K562 (cell line): Measurements from ENCODE around the gene DAGLA. TPM values are rescaled to one million over a fixed set of nuclear protein-coding genes. Genes with fewer than 3 reads are reported as not detected.

Source experiments
- CEBPB ChIP-seq: fragments of 450-650 bp; IDR thresholded peaks from 2 replicates; pipeline ENCODE4 v1.6.1; 2016; ENCODE audit warnings: missing genetic modification characterization, missing compliant biosample characterization
- FOXA1 ChIP-seq: fragments of 450-650 bp; IDR thresholded peaks from 2 replicates; pipeline ENCODE4 v1.6.1; 2016; ENCODE audit warnings: mild to moderate bottlenecking, borderline replicate concordance
- HNRNPH1 ChIP-seq: fragments of 200-400 bp; formaldehyde crosslinking; optimal IDR thresholded peaks from 2 replicates; pipeline ENCODE3; 2017; ENCODE audit warnings: low read depth, mild to moderate bottlenecking, low read length, moderate library complexity
- L3MBTL2 ChIP-seq: fragments of 450-650 bp; IDR thresholded peaks from 2 replicates; pipeline ENCODE4 v1.6.1; 2016; ENCODE audit warnings: mild to moderate bottlenecking, moderate library complexity
- NR2F6 ChIP-seq: fragments of 450-650 bp; formaldehyde crosslinking; IDR thresholded peaks from 2 replicates; pipeline ENCODE4 v1.4.0; 2020; ENCODE audit warnings: mild to moderate bottlenecking
- STAT6 ChIP-seq: sonication (generic); formaldehyde crosslinking; IDR thresholded peaks from 2 replicates; pipeline ENCODE4 v1.8.1; 2023; ENCODE audit warnings: mild to moderate bottlenecking, missing genetic modification reagents
- USF2 ChIP-seq: sonication (generic); formaldehyde crosslinking; IDR thresholded peaks from 2 replicates; pipeline ENCODE4 v1.5.0; 2020; ENCODE audit warnings: missing genetic modification reagents
- ZNF445 ChIP-seq: fragments of 250-450 bp; sonication (Bioruptor Pico); IDR thresholded peaks from 2 replicates; pipeline ENCODE4 v1.4.0; 2020; ENCODE audit warnings: low read depth, mild to moderate bottlenecking, moderate library complexity
- ZNF77 ChIP-seq: fragments of 250-450 bp; sonication (Bioruptor Pico); IDR thresholded peaks from 2 replicates; pipeline ENCODE4 v1.5.0; 2020
- polyA plus RNA-seq, 8 experiments: library from polyadenylated mRNA; depleted of rRNA in 4 of 8; stranded (reverse) in 5 of 8; unstranded in 3 of 8; fragments of >200 nt; fragmentation: Nextera tagmentation in 2 of 8; fragmentation: Illumina TruSeq in 1 of 8; extraction: Ambion mirVana in 2 of 8; extraction: Trizol in 1 of 8; gene quantifications; 2 replicates each; pipeline versions ENCODE4 v1.2.1 to v1.2.3, GENCODE V29; 2011 to 2014; ENCODE audit warnings: inconsistent platforms in 1 of 8, missing spikeins in 1 of 8
- total RNA-seq, 7 experiments: library from RNA; depleted of rRNA in 6 of 7; stranded (reverse); fragments of >200 nt in 6 of 7; fragmentation: Illumina TruSeq in 2 of 7; extraction: Trizol in 2 of 7; gene quantifications; 2 replicates each; pipeline versions ENCODE4 v1.2.1 to v1.2.3, GENCODE V29; 2011 to 2021; ENCODE audit warnings: low replicate concordance in 1 of 7
- TF ChIP-seq, protein P1 (sequence below): IDR thresholded peaks from 2 replicates; pipeline ENCODE4 v1.6.1; 2011; ENCODE audit warnings: borderline replicate concordance, low read depth, mild to moderate bottlenecking, moderate library complexity, low read length; ENCODE audit not compliant: insufficient read depth, poor library complexity, severe bottlenecking
- TF ChIP-seq, protein P2 (sequence below): fragments of 250-450 bp; sonication (Bioruptor Pico); IDR thresholded peaks from 2 replicates; pipeline ENCODE4 v1.8.0; 2022; ENCODE audit warnings: inconsistent platforms
- TF ChIP-seq, protein P3 (sequence below), 2 experiments: fragments of 450-650 bp; IDR thresholded peaks; 2 replicates each; pipeline ENCODE4 v1.6.1; 2018; ENCODE audit warnings: mild to moderate bottlenecking in 2 of 2, low read depth in 1 of 2; ENCODE audit not compliant: partially characterized antibody in 2 of 2

Gene DAGLA
- total and polyA plus RNA-seq, 9 of the 15 experiments (the other 6 are each of a cell fraction or from before 2014, with no cell fraction given), result 0.03 to 0.16 (median 0.04) TPM; not detected in 4

GRCh38 chr11:61733120-61733978 lies 53.2 kb downstream of the DAGLA start (continued):
- TF ChIP-seq, protein P1, sequence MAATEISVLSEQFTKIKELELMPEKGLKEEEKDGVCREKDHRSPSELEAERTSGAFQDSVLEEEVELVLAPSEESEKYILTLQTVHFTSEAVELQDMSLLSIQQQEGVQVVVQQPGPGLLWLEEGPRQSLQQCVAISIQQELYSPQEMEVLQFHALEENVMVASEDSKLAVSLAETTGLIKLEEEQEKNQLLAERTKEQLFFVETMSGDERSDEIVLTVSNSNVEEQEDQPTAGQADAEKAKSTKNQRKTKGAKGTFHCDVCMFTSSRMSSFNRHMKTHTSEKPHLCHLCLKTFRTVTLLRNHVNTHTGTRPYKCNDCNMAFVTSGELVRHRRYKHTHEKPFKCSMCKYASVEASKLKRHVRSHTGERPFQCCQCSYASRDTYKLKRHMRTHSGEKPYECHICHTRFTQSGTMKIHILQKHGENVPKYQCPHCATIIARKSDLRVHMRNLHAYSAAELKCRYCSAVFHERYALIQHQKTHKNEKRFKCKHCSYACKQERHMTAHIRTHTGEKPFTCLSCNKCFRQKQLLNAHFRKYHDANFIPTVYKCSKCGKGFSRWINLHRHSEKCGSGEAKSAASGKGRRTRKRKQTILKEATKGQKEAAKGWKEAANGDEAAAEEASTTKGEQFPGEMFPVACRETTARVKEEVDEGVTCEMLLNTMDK, result peak; percentile 30
- no peak for TF ChIP-seq STAT6 (CRISPR knock-in tag)
- TF ChIP-seq USF2 (CRISPR knock-in tag), result peak; percentile 99
- no peak for TF ChIP-seq CEBPB (tag)
- no peak for TF ChIP-seq ZNF77
- TF ChIP-seq HNRNPH1, result no peak
- TF ChIP-seq, protein P2, sequence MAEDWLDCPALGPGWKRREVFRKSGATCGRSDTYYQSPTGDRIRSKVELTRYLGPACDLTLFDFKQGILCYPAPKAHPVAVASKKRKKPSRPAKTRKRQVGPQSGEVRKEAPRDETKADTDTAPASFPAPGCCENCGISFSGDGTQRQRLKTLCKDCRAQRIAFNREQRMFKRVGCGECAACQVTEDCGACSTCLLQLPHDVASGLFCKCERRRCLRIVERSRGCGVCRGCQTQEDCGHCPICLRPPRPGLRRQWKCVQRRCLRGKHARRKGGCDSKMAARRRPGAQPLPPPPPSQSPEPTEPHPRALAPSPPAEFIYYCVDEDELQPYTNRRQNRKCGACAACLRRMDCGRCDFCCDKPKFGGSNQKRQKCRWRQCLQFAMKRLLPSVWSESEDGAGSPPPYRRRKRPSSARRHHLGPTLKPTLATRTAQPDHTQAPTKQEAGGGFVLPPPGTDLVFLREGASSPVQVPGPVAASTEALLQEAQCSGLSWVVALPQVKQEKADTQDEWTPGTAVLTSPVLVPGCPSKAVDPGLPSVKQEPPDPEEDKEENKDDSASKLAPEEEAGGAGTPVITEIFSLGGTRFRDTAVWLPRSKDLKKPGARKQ (CRISPR knock-in tag), result no peak
- peak; percentile 35; the same call in 1 of the 2 replicates for TF ChIP-seq L3MBTL2
- TF ChIP-seq, protein P3, sequence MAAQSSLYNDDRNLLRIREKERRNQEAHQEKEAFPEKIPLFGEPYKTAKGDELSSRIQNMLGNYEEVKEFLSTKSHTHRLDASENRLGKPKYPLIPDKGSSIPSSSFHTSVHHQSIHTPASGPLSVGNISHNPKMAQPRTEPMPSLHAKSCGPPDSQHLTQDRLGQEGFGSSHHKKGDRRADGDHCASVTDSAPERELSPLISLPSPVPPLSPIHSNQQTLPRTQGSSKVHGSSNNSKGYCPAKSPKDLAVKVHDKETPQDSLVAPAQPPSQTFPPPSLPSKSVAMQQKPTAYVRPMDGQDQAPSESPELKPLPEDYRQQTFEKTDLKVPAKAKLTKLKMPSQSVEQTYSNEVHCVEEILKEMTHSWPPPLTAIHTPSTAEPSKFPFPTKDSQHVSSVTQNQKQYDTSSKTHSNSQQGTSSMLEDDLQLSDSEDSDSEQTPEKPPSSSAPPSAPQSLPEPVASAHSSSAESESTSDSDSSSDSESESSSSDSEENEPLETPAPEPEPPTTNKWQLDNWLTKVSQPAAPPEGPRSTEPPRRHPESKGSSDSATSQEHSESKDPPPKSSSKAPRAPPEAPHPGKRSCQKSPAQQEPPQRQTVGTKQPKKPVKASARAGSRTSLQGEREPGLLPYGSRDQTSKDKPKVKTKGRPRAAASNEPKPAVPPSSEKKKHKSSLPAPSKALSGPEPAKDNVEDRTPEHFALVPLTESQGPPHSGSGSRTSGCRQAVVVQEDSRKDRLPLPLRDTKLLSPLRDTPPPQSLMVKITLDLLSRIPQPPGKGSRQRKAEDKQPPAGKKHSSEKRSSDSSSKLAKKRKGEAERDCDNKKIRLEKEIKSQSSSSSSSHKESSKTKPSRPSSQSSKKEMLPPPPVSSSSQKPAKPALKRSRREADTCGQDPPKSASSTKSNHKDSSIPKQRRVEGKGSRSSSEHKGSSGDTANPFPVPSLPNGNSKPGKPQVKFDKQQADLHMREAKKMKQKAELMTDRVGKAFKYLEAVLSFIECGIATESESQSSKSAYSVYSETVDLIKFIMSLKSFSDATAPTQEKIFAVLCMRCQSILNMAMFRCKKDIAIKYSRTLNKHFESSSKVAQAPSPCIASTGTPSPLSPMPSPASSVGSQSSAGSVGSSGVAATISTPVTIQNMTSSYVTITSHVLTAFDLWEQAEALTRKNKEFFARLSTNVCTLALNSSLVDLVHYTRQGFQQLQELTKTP (IDR thresholded peaks at IDR 0.05; ENCODE audit: low read depth in 1 of 2, partially characterized antibody in 2 of 2), result no peak
- TF ChIP-seq ZNF445 (CRISPR knock-in tag), result no peak
- TF ChIP-seq NR2F6, result no peak
- TF ChIP-seq FOXA1, result no peak
